ENCODE results near the gene FBXL17. TPM values are rescaled to one million over a fixed set of nuclear protein-coding genes. Genes with fewer than 3 reads are reported as not detected.

Gene FBXL17
- total RNA-seq, 1 donor from 2014 or later, result 11.1 TPM

GRCh38 chr5:108380531-108381349, 1.2 kb downstream of the FBXL17 start:
- H3K27me3 Mint-ChIP-seq, result no peaks in the 10 kb centered on the region
- no peak for TF ChIP-seq CTCF (conservative IDR thresholded peaks at IDR 0.05)
- peaks cover 4% of the 10 kb centered on the region for H3K9me3 Mint-ChIP-seq
- peak; percentile 73 for DNase-seq (ENCODE audit: extremely low spot score, unreplicated experiment)
- peaks cover 12% of the 10 kb centered on the region for H3K4me1 Mint-ChIP-seq (ENCODE audit: unreplicated experiment)
- H3K4me3 Mint-ChIP-seq, result peak overlapping the region; percentile 84
- H3K27ac Mint-ChIP-seq, result peak overlapping the region; percentile 73
- peaks cover 14% of the 10 kb centered on the region for H3K36me3 Mint-ChIP-seq

GRCh38 chr5:108379722-108380530, 2.0 kb downstream of the FBXL17 start:
- Mint-ChIP-seq H3K4me1 (ENCODE audit: unreplicated experiment) (peaks cover 12% of the 10 kb centered on the region), H3K36me3 (peaks cover 20% of the 10 kb centered on the region), H3K4me3 (peak overlapping the region; percentile 84), H3K27ac (peak overlapping the region; percentile 73), H3K9me3 (peaks cover 7% of the 10 kb centered on the region), H3K27me3 (no peaks in the 10 kb centered on the region)
- no peak for DNase-seq (ENCODE audit: extremely low spot score, unreplicated experiment)
- no peak for TF ChIP-seq CTCF (conservative IDR thresholded peaks at IDR 0.05)

- peaks cover 40% of the 10 kb centered on the region for H3K36me3 Mint-ChIP-seq
- peaks cover 30% of the 10 kb centered on the region for H3K9me3 Mint-ChIP-seq
- H3K27ac Mint-ChIP-seq, result no peak overlapping the region
- no peaks in the 10 kb centered on the region for H3K27me3 Mint-ChIP-seq
- DNase-seq (ENCODE audit: extremely low spot score, unreplicated experiment), result no peak
- TF ChIP-seq CTCF (conservative IDR thresholded peaks at IDR 0.05), result no peak
- peaks cover 7% of the 10 kb centered on the region for H3K4me1 Mint-ChIP-seq (ENCODE audit: unreplicated experiment)
- H3K4me3 Mint-ChIP-seq, result no peak overlapping the region
Measured at GRCh38 chr5:108375768-108376167, 6.1 kb downstream of the FBXL17 start.

GRCh38 chr5:108373426-108373825, 8.5 kb downstream of the FBXL17 start:
- TF ChIP-seq CTCF (conservative IDR thresholded peaks at IDR 0.05), result no peak
- Mint-ChIP-seq H3K27ac (no peak overlapping the region), H3K4me3 (no peak overlapping the region), H3K36me3 (peaks cover 38% of the 10 kb centered on the region), H3K4me1 (ENCODE audit: unreplicated experiment) (peaks cover 10% of the 10 kb centered on the region), H3K9me3 (peaks cover 30% of the 10 kb centered on the region), H3K27me3 (no peaks in the 10 kb centered on the region)
- DNase-seq (ENCODE audit: extremely low spot score, unreplicated experiment), result no peak

- no peak for DNase-seq (ENCODE audit: extremely low spot score, unreplicated experiment)
- H3K27ac Mint-ChIP-seq, result no peak overlapping the region
- H3K36me3 Mint-ChIP-seq, result peaks cover 34% of the 10 kb centered on the region
- peaks cover 12% of the 10 kb centered on the region for H3K4me1 Mint-ChIP-seq (ENCODE audit: unreplicated experiment)
- TF ChIP-seq CTCF (conservative IDR thresholded peaks at IDR 0.05), result no peak
- H3K27me3 Mint-ChIP-seq, result no peaks in the 10 kb centered on the region
- peaks cover 30% of the 10 kb centered on the region for H3K9me3 Mint-ChIP-seq
- H3K4me3 Mint-ChIP-seq, result no peak overlapping the region
Measured at GRCh38 chr5:108372369-108372768, 9.5 kb downstream of the FBXL17 start.
